HAP-1 (cell line): Measurements from ENCODE around the gene POU6F2.

Experiments
- DNase-seq, 2 experiments: peaks; one replicate each; pipeline ENCODE4 v3.0.0-alpha.2; 2016 to 2020; ENCODE audit warnings: low spot score in 2 of 2
- H3K27me3 ChIP-seq: fragments of 250-450 bp; sonication (Bioruptor Pico); 2 replicates; pipeline ENCODE4 v1.5.1; 2020; ENCODE audit warnings: low read depth, mild to moderate bottlenecking, moderate library complexity
- H3K36me3 ChIP-seq: fragments of 250-450 bp; sonication (Bioruptor Pico); replicated peaks from 2 replicates; pipeline ENCODE4 v1.5.1; 2020; ENCODE audit warnings: mild to moderate bottlenecking
- H3K4me1 ChIP-seq: fragments of 250-450 bp; sonication (Bioruptor Pico); 2 replicates; pipeline ENCODE4 v1.5.1; 2020; ENCODE audit warnings: mild to moderate bottlenecking
- H3K4me3 ChIP-seq: fragments of 250-450 bp; sonication (Bioruptor Pico); 2 replicates; pipeline ENCODE4 v1.5.1; 2020; ENCODE audit warnings: mild to moderate bottlenecking, moderate library complexity
- H3K9me3 ChIP-seq: fragments of 250-450 bp; sonication (Bioruptor Pico); 2 replicates; pipeline ENCODE4 v1.5.1; 2020; ENCODE audit warnings: mild to moderate bottlenecking, moderate library complexity
- in situ Hi-C: fragments of 300-500 bp; cut with MboI; formaldehyde crosslinking; loops from 3 replicates; pipeline ENCODE4 v1.14.3; 2020; ENCODE audit warnings: low sequenced_read_pairs, inconsistent platforms, mixed read lengths

The POU6F2 gene

DNA sequence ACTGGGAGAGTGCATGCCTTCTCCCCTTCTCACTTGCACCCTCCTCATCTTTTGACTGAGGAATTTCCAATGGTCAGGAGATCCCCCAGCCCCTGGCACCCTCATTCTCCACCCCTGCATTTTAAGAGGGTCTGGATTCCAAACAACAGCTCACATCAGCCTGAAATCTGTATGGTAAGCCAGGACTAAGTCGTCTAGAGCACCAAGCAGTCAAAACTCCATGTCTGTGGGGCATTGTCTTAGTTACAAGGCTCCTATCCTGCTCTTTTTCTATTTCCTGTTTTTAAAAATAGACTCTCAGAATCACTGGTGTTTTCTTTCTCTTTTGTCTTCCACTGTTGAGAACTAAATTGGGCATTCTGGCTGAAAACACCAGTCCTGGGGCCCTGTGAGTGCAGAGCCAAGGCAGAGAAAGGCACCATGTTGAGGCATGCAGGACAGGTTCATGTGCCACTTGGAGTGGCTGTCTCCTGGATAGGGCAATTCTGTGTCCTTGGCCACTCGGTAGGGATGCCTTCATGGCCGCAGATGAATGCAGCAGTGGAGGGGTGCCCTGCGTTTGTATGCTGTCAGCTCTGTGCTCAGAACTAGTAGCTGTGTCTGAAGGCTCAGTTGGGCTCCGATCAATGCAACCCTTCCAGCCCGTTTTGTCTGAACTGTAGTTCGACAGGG is 371.9 kb downstream of the POU6F2 start:
- Histone ChIP-seq H3K9me3 (no peaks in the 10 kb centered on the region), H3K4me1 (peaks cover 15% of the 10 kb centered on the region), H3K4me3 (no peak overlapping the region), H3K36me3 (no peaks in the 10 kb centered on the region), H3K27me3 (no peaks in the 10 kb centered on the region)
- no peak for DNase-seq
- in situ Hi-C loops, result no loop called here

DNA sequence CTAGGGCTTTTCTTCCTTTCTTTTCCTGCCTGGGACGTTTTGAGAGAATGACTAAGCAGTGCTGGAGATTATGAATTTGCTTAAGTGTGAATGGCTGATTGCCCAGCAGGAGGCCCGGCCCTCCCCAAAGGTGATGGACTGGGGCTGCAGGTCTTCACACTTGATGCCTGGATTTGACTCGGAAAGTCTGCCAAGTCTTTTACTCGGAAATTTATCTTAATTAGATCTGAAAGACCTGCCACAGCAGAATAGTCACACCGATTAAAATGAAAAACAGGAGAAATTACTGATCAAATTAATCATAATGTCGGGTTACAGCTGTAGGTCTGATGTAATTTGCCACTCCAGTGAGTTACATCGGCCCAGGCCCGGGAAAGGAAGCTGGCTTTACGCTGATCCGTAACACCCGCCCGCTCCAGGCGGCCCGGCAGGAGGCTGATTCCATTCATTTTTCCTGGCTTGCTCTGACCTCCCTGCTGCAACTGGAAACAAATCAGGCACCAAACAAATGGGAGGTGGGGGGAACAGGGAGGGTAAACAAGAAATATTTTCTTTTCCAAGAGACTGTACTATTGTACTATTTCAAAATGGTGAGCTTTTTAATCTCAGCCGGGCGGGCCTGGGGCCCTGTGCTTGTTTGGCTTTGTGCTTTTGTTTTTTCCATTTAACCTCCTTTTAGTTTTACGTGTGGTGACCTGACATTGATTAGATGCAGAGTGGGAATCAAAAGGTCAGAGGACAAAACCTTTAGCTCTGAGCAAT is 376.1 kb downstream of the POU6F2 start:
- no peaks in the 10 kb centered on the region for H3K27me3 ChIP-seq
- peaks cover 15% of the 10 kb centered on the region for H3K4me1 ChIP-seq
- H3K4me3 ChIP-seq, result no peak overlapping the region
- H3K9me3 ChIP-seq, result no peaks in the 10 kb centered on the region
- no peaks in the 10 kb centered on the region for H3K36me3 ChIP-seq
- peak; percentile 72 to 83 for DNase-seq
- in situ Hi-C loops, result no loop called here

DNA sequence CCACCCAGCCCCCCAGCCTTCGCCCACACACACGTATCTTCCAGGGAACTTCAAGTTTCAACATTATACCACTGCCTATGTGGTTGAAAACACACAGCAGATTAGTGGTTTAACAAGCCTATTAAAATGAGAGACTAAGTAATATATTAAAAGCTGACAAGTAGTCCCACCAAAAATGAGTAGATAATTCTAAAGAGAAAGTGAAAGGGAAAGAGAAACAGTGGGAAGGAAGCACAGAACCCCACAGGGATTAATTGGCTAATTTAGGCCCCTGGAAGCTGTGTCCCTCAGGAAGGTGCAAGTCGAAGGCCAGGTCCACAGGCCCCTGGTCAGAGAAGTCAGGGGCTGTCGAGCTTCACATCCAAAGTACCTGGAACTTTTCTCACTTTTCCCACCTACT is 378.0 kb downstream of the POU6F2 start:
- Histone ChIP-seq H3K9me3 (no peaks in the 10 kb centered on the region), H3K4me1 (peaks cover 28% of the 10 kb centered on the region), H3K27me3 (no peaks in the 10 kb centered on the region), H3K4me3 (no peak overlapping the region), H3K36me3 (no peaks in the 10 kb centered on the region)
- in situ Hi-C loops, result no loop called here
- no peak for DNase-seq

DNA sequence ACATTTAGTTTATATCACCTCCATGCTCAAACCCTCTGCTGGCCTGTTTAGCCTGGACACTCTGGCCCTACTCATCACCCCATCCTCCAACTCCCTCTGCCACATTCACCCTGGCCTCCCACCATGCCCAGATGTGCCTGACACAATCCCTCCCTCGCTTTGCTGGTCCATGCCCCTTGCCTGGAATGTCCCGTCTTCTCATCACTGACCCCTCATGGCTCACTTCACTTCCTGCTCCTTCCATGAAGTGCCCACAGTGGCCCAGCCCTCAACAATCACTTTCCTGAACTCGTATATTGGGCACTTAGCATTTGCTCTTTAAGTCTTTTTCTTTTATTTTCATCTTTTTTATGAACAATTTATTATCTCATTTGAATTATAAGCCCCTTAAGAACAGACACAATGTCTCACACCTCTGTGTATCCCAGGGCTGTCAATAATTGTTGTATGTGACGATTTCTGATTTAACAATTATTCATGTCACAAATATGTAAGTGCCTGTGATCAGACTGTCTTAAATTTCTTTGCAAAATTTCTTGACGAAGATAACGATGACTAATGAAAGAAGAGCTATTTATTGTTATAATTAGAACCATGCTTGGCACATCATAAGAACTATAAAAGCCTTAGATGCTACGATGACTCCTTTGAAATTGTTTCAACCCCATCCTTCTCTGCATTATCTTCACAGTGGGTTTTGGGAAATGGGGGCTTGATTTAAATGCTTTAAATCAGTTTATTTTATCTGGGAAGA is 378.6 kb downstream of the POU6F2 start:
- in situ Hi-C loops, result no loop called here
- H3K27me3 ChIP-seq, result no peaks in the 10 kb centered on the region
- H3K4me3 ChIP-seq, result no peak overlapping the region
- no peaks in the 10 kb centered on the region for H3K9me3 ChIP-seq
- peaks cover 34% of the 10 kb centered on the region for H3K4me1 ChIP-seq
- no peaks in the 10 kb centered on the region for H3K36me3 ChIP-seq
- DNase-seq, result no peak

DNA sequence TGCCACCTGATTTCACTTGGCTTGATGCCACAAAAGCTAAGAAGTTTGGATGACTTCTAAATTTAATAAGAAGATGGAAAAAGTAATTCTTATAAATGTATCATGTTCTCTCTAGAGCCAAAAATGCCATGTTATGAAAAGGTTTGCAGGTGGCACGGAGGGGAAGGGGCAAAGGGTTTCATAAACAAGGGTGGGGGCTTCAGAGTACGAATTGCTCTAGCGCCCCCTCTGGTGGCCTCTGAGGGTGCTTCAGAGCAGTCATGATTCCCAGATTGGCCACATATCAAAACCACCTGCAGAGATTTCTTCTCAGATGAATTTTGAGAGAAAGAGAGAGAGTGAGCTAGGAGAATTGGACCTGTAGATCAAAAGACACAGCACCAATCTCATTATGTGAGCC is 379.9 kb downstream of the POU6F2 start:
- peaks cover 34% of the 10 kb centered on the region for H3K4me1 ChIP-seq
- no peaks in the 10 kb centered on the region for H3K27me3 ChIP-seq
- H3K4me3 ChIP-seq, result no peak overlapping the region
- in situ Hi-C loops, result no loop called here
- DNase-seq, result peak in 1 of 2 experiments; percentile 64
- no peaks in the 10 kb centered on the region for H3K36me3 ChIP-seq
- H3K9me3 ChIP-seq, result no peaks in the 10 kb centered on the region

DNA sequence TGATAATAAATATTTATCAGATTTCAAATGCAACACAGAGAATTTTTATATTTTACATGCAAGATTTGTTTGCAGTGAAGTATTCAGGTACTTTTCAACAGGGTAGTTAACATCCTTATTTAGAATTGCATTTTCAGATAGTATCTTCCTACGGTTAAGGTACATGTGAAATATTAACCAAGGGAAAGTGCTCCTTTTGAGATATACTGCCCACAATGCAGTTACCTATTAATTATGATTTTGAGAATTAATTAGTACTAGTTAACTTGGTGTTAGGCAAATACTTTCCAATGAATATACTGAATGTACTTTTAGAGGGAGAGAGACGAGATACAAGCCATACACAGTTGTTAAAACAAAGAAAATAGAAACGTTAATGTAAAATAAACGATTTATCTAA is 382.3 kb downstream of the POU6F2 start:
- H3K4me1 ChIP-seq, result peaks cover 19% of the 10 kb centered on the region
- in situ Hi-C loops, result no loop called here
- no peak for DNase-seq
- no peak overlapping the region for H3K4me3 ChIP-seq
- no peaks in the 10 kb centered on the region for H3K9me3 ChIP-seq
- no peaks in the 10 kb centered on the region for H3K36me3 ChIP-seq
- no peaks in the 10 kb centered on the region for H3K27me3 ChIP-seq

DNA sequence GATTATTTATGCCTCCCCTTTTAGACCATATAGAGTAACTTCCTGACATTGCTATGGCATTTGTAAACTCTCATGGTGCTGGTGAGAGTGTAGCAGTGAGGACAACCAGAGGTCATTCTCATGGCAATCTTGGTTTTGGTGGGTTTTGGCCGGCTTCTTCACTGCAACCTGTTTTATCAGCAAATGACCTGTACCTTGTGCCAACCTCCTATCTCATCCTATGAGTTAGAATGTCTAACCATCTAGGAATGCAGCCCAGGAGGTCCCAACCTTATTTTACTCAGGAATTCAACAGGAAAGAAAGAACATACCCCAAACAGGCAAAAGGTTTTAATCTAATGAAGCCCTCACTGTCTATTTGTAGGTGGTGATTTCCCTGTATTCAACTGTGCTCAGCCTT is 383.1 kb downstream of the POU6F2 start:
- Histone ChIP-seq H3K36me3 (no peaks in the 10 kb centered on the region), H3K27me3 (no peaks in the 10 kb centered on the region), H3K4me3 (no peak overlapping the region), H3K9me3 (no peaks in the 10 kb centered on the region), H3K4me1 (peaks cover 19% of the 10 kb centered on the region)
- in situ Hi-C loops, result no loop called here
- no peak for DNase-seq

DNA sequence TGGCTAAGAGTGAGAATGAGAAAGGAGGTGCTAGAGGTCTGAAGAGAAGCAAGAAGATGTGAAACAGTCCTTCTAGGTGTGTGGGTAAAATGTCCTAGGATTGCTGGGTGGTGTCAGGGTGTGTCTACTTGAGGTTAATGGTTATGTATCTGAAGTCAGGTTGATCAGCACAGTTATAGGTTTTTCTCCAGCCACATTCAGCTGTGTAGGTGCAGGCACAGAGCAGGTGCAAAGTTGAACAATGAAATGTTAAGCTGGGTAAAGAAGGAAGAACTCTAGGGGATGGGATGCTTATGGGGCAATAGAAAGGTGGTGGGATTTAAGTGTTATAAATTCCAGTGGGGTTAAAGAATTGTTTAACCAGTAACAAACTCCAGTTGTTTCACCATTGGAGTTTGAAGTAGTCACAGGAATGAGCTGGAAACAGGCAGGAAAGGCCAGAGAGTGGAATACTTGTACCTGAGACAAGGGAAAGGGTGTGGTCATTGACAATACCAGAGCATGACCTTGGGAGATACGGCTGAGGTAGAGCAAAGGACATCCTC is 388.1 kb downstream of the POU6F2 start:
- in situ Hi-C loops, result no loop called here
- no peaks in the 10 kb centered on the region for H3K9me3 ChIP-seq
- H3K4me3 ChIP-seq, result no peak overlapping the region
- H3K4me1 ChIP-seq, result peaks cover 4% of the 10 kb centered on the region
- H3K36me3 ChIP-seq, result no peaks in the 10 kb centered on the region
- no peak for DNase-seq
- H3K27me3 ChIP-seq, result no peaks in the 10 kb centered on the region

DNA sequence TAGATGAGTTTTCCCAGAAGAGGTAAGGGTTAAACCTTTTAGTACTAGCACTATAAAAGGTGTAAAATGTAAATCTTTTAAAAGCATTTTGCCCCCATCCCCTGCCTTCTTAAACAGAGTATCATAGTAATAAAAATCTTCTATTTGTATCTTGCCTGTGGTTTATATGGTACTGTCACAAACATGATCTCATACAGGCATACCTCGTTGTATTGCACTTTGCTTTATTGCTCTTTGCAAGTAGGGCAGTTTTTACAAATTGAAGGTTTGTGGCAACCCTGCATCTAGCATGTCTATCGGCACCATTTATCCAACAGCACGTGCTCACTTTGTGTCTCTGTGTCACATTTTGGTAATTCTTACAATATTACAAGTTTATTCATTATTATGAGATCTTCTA is 389.7 kb downstream of the POU6F2 start:
- DNase-seq, result no peak
- H3K36me3 ChIP-seq, result no peaks in the 10 kb centered on the region
- no peak overlapping the region for H3K4me3 ChIP-seq
- H3K27me3 ChIP-seq, result no peaks in the 10 kb centered on the region
- in situ Hi-C loops, result no loop called here
- no peaks in the 10 kb centered on the region for H3K9me3 ChIP-seq
- no peaks in the 10 kb centered on the region for H3K4me1 ChIP-seq

DNA sequence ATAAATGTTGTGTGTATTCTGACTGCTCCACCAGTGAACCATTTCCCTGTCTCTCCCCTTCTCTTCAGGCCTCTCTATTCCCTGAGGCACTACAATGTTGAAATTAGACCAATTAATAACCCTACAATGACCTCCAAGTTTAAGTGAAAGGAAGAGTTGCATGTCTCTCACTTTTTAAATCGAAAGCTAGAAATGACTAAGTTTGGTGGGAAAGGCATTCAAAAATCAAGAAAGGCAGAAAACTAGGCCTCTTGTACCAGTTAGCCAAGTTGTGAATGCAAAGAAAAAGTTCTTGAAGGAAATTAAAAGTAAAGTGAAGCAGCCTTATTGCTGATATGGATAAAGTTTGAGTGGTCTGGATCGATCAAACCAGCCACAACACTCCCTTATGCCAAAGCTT is 390.2 kb downstream of the POU6F2 start:
- Histone ChIP-seq H3K27me3 (no peaks in the 10 kb centered on the region), H3K9me3 (no peaks in the 10 kb centered on the region), H3K4me3 (no peak overlapping the region), H3K36me3 (no peaks in the 10 kb centered on the region), H3K4me1 (no peaks in the 10 kb centered on the region)
- in situ Hi-C loops, result no loop called here
- no peak for DNase-seq

DNA sequence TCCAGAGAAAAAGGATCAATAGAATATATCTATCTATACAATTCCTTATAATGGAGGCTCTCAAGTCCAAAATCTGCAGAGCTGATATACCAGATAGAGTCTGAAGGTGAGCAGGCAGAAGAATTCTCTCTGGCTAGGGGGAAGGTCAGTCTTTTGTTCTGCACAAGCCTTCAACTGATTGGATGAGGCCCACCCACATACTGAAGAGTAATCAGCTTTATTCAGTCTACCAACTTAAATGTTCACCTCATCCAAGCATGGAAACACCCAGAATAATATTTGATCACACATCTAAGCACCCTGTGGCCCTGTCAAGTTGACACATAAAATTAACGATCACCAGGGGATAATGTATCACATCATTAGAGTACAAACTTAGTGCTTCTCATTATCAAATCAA is 394.7 kb downstream of the POU6F2 start:
- H3K4me3 ChIP-seq, result no peak overlapping the region
- in situ Hi-C loops, result no loop called here
- H3K27me3 ChIP-seq, result no peaks in the 10 kb centered on the region
- DNase-seq, result no peak
- no peaks in the 10 kb centered on the region for H3K36me3 ChIP-seq
- no peaks in the 10 kb centered on the region for H3K9me3 ChIP-seq
- H3K4me1 ChIP-seq, result no peaks in the 10 kb centered on the region

DNA sequence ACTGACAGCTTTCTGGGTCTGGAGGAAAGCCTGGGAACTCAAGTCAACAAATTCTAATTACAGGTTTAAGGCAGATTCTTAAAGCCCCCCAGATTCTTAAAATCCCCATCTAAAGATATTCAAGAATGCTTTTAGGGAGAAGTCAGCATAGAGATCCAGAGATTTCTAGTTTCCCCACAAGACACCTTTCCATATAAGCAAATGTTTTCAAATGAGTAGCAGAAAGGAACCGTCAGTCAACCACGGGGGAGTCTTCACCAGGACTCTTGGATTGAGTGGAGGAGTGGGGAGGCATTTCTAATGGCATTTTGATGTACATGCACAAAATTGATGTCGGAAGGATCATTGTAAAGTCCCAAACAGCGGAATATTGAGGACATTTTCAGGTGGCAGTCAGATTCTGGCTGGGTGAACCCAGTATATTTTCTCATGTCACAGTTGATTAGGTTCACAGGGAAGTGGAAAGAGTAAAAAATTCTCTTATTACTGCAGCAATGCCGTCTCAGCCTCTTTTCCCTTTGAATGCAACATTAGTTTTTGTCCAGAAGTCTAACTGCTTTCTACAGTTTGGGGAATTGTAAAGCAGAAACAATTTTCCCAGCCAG is 396.8 kb downstream of the POU6F2 start:
- Histone ChIP-seq H3K4me3 (no peak overlapping the region), H3K9me3 (no peaks in the 10 kb centered on the region), H3K36me3 (no peaks in the 10 kb centered on the region), H3K4me1 (no peaks in the 10 kb centered on the region), H3K27me3 (no peaks in the 10 kb centered on the region)
- DNase-seq, result no peak
- in situ Hi-C loops, result no loop called here

DNA sequence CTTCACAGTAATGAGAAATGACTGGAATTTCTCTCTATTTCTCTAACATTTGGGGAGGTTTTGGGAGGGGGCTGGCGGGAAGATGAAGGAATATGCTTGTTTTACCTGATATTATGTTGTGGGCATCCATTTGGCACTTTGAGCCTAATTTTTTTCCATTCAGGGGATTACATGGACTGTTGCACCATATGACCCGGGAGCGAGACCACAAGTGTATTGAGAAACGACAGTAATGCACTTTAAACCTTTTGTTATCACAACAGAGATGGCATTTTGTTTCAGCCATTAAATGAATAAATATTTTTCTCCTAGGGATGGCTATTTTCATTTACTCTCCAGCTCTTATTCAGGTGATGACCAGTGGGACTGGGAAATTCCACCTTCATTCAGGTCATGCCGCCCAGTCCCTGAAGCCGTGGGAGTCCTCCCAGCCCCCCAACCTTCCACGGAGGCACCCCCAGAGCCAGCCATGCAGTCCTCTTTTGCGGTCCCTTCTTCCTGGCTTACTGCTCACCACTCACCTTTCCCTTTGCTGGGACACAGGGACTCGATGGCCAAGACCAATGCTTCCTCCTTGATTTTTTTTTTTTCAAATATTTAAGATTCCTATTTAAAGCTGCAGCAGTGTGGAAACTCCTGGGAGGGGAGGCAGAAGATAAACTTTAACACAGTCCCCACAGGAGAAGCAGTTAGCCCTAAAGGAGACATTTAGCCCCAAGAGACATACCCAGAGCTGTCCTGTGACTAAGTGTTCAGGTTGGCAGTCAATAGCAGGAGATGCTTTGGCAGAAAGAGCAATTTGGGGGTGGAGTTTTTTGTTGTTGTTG is 397.6 kb downstream of the POU6F2 start:
- Histone ChIP-seq H3K9me3 (no peaks in the 10 kb centered on the region), H3K27me3 (no peaks in the 10 kb centered on the region), H3K36me3 (no peaks in the 10 kb centered on the region), H3K4me3 (no peak overlapping the region), H3K4me1 (no peaks in the 10 kb centered on the region)
- no peak for DNase-seq
- in situ Hi-C loops, result no loop called here
